GM21717 (cell line): ENCODE data around the gene SYT17.

Experiments used
- ATAC-seq: cut with Tn5 transposase; IDR thresholded peaks from one replicate; pipeline ENCODE4 v1.9.1; 2021; ENCODE audit warnings: mild to moderate bottlenecking, moderate library complexity; ENCODE audit not compliant: unreplicated experiment

SYT17 gene

DNA sequence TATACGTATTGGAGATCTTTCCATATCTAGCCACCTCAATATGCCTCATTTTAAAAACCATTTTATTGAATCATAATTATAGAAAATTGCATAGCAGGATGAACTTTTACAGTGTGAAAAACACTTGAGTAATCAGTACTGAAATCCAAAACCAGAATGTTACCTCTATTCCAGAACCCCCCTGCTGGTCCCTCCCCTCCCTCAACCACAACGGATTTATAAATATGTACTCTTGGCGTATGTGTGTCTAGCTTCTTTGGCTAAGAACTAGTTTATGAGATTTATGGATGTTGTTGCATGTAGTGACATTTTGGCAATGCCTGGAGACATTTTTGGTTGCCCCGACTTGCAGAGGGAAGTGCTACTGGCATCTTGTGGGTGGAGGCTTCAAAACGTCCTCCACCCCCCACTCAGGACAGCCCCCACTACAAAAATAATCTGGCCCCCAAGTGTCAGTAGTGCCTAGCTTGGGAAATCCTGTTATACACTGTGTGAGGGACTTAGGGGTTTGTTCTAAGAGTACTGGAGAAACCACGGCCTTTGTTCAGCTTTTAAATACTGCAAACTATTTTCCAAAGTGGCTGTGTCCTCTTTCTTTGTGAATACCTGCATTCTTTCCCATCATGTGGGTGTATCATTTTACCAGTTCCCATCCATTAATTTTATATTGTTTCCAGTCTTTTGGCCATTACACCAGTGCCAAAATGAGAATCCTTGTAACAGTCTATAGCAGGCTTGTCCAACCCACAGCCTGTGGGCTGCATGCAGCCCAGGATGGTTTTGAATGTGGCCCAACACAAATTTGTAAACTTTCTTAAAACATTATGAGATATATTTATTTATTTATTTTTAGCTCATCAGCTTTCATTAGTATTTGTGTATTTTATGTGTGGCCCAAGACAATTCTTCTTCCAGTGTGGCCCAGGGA lies 30.6 kb upstream of the SYT17 start:
- no peak for ATAC-seq

DNA sequence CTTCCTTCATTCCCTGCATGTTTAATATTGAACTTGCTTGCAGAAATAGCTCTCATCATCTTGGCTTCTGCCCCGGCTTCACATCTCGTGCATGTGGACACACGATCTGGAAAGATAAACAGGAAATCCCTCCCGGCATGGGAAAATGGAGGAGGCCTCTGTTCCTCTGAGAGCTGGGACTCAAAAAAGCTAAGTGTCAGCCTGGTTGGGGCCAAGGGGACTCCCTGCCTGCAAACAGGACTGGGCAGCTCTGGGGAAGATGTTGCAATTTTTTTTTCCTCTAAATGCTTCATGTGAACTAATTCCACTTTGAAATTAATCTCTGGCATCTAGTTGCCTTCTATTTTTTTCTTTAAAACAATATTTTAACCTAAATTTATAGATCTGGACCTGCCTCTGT lies 29.4 kb upstream of the SYT17 start:
- no peak for ATAC-seq

DNA sequence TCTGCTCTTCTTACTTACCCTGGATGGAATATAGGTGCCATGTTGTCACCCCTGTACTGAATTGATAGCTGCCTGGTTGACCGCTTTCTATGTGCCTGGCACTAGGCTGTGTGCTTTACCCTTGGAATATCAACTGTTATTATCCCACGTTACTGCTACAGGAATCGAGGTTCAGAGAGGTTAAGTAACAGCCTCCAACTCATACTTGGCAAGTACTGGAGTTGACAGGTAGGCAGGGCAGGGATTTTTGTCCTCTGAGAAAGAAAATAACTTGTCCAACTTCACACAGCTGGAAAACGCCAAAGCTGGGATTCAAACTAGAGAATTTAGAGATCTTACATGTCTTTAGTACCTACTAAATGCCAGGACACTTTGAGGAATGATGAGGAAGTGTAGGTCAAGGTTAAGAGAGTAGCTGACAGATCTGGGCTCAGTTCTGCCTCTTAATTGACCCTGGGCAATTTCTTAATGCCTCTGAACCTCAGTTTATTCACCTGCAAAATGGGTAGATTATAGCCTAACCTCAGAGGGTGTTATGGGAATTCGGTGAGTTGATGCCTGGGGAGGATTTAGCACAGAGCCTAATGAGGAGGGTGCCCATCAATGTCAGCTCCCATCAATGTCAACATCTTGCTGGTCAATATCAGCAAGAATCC lies 28.5 kb upstream of the SYT17 start:
- no peak for ATAC-seq

DNA sequence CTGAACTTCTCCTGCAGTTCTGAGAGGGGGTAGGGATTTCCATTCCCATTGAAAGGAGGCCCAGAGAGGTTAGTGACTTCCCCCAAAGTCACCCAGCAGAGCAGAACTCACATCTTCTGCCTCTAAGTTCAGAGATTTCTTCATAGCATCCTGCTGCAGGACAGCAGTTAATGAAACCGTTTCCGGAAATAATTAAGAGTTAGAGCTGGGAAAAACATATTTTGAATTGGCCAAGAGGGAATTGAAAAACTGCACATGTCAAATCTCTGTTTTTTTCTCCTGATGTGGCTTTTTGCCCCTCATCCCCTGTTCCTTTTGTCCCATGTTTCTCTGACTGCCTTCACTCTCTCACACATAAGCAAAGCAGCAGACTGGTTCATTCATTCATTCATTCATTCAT lies 27.6 kb upstream of the SYT17 start:
- no peak for ATAC-seq

DNA sequence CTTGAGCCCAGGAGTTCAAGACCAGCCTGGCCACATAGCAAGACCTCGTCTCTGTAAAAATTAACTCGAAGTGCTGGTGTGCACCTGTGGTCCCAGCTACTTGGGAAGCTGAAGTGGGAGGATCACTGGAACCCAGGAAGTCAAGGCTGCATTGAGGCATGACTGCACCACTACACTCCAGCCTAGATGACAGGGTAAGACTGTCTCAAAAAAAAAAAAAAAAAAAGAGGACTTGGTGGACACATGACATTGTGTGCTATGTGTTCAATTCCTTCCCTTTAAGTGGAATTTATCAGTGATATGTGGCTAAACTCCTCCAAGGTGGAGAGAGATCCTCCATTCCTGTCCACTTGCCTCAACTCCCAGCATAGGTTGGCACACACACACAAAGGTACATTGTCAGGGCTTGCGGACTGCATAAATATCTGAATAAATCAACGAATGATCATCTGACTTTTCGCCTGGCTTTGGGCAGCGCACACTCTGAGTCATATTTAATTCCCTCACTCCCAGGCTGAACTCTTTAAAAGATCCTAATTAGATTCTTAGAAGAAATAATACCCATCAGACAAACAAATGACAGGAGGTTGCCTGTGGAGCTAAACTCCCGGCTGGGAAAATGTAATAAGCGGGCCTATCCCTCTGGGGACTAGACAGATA lies 25.0 kb upstream of the SYT17 start:
- no peak for ATAC-seq

DNA sequence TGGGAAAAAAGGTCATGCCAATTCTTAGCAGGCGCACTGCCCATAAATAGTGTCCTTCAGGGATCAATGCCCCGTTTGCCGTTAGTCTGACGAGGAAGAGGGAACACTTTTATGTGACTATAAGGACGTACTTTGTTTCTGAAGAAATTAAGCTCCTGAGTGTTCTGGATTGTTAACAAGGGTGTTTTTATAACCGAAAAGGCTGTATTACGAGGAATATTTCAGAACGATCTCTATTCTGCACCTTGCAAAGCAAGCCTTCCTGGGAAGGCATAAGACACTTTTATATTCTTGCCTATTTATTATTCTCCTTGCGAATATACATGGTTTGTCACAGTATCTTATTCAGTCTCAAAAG lies 24.5 kb upstream of the SYT17 start:
- ATAC-seq, result no peak

DNA sequence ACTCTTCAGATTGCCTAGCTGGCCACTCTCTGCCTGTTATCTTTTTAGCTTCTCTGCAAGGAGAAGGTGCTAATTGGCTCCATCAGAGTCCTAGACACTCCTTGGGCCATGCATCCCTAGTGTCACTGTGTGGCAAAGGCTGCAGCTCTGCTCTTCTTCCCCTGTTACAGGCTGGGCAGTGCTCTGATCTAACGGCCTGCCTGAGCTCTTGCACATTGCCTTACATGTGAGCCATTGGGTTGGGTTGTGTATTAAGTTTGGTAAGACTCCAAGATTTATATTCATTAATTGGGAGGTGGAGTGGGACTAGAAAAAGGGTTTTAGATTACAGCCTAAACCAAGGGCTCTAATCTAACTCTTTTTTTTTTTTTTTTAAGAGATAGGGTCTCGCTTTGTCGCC lies 23.0 kb upstream of the SYT17 start:
- ATAC-seq, result no peak

DNA sequence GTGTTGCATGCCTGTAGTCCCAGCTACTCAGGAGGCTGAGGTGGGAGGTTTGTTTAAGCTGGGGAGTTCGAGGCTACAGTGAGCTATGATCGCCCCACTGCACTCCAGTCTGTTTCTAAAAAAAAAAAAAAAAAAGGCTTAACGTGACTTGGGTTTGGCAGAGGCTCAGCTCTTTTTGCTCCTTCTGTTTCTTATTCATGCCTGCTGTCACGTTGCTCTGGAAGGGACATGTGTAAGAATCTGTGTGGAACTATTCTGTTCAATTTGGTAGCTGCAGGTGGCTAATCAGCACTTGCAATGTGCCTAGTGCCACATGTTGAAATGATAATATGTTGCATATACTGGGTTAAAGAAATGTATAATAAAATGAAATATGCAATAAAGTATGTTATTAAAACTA lies 20.9 kb upstream of the SYT17 start:
- no peak for ATAC-seq

DNA sequence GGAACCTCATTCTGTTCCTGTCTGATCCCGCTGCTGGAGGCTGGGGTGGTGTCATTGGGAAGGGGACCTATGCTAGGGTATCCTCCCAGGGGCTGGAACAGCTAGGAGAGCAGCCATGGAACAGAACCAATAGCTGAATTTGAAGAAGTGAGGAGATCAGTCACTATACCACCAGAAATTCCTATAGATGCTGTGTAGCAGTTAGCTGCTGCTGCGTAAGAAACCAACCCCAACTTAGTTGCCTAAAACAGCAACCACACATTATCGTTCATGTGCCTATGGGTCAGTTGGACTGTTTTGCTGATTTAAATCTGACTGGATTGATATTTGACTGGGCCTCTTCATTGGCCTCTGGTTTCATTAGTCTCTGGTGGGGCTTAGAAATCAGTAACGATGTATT lies 20.4 kb upstream of the SYT17 start:
- ATAC-seq, result no peak

DNA sequence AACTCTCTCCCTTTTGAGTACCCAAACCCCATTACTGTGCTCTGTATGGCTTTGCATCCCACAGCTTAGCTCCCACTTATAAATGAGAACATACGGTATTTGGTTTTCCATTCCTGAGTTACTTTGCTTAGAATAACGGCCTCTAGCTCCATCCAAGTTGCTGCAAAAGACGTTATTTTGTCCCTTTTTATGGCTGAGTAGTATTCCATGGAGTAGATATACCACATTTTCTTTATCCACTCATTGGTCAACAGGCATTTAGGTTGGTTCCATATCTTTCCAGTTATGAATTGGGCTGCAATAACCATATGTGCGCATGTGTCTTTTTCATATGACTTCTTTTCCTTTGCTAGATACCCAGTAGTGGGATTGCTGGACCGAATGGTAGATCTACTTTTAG lies 19.9 kb upstream of the SYT17 start:
- ATAC-seq, result no peak

DNA sequence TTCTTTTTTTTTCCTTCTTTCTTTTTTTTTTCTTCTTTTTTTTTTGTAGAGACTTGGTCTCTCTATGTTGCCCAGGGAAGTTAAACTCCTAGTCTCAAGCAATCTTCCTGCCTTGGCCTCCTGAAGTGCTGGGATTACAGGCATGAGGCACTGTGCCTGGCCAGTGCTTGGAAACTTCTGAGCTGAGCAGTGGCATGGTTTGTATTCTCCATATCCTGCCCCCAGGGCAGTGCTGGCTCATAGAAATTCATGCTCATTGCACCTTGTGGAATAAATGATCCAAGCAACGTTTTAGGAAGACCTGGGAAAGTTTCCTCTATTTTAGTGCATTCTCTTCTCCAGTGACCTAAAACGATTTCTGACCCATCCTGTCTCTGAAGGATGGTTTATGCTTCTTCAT lies 16.7 kb upstream of the SYT17 start:
- no peak for ATAC-seq

DNA sequence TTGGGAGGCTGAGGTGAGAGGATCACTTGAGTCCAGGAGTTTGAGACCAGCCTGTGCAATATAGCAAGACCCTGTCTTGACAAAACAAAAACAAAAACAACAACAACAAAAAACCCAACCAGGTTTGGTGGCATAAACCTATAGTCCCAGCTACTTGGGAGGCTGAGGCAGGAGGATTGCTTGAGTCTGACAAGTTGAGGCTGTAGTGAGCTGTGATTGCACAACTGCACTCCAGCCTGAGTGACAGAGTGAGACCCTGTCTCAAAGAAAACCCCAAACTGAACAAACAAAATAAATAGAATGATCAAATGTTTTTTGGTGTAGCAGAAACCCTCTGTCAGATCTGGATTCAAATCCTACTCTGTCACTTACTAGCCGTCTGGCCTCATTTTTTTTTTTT lies 16.0 kb upstream of the SYT17 start:
- no peak for ATAC-seq

DNA sequence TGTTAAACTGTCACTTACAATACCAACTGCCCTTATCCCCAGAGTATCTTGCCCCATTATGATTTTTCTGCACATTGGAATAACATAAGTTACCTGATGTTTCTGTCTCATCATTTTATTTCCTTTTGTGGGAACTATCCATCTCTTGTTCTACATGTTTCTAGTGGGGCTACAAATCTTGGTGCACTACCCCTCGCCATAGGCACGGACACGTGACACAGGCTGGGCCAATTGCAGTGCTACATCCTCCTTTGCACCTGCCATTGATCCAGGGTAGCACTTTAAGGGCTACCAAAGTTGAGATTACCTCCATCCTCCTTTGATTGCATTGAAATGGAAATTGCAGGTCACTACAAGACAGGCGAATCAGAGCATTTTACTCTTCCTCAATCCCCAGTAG lies 14.2 kb upstream of the SYT17 start:
- ATAC-seq, result no peak

DNA sequence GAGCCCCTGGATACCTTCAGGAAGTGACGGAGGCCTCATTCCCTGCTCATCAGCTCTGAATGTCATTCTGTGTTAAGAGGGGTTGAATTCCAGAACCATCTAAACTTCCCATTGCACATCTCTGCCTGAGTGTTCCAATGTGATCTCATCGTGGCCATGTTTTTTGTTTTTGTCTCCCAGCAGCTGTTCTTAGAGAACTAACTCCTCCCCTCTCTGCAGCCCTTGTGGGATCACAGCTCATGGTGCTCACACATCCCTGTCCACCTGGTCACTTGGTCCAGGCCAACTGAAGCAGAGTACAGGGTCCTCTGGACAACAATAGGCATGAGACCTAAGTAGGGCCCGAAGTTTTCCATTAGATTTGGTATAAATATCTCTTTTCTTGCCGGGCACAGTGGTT lies 6.0 kb upstream of the SYT17 start:
- no peak for ATAC-seq

DNA sequence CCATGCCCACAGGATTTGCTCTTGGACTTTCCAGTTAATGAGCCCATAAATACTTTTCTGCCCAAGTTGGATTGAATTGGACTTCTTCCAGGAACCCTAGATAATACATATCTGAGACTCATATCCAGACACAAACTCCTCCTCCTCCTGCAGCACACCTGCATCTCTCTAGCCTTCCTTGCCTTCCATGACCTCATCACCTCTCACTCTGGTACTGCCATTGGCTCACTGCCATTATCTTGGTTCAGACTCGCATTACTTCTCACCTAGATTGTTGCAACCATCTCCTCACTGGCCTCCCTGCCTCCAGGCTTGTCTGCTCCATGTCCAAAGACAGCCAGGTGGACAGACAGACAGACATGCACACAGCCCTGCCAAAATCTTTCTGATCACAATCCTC lies 4.8 kb upstream of the SYT17 start:
- ATAC-seq, result no peak

DNA sequence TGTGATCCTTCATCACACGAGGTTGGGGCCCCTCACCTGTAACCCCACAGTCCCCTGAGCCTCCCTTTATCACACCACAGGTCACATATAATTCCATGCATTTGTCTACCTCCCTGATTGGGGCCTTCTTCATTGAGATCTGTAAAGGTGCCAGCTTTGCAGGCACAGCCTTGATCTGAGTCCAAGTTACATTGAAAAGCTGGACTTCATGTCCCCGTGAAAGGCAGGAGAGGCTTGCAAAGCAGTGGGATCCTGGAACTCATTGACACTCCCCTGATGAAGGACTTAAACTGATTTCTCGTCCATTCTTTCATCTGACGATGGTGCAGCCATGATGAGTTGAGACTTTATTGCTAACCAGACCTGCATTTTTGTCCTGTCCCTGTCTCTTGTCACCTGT lies 3.8 kb upstream of the SYT17 start:
- ATAC-seq, result no peak

DNA sequence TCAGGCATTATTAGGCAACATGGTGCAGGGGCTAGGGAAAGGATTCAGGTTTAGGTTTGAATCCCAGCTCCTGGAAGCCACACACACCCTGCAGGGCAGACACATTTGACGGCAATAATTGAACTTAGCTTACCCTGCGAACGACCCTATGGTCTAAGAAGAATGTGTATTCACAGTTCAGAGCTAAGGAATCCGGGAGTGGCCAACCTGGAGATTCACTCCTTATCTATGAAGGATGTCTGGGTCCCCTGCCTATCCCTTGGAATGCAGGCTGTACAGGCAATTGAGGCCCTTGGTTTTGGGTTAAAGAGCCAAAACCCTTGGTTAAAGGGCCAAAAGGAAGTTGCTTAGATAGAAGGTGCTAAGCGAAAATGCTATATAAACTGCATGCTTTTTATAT lies 2.9 kb upstream of the SYT17 start:
- no peak for ATAC-seq

DNA sequence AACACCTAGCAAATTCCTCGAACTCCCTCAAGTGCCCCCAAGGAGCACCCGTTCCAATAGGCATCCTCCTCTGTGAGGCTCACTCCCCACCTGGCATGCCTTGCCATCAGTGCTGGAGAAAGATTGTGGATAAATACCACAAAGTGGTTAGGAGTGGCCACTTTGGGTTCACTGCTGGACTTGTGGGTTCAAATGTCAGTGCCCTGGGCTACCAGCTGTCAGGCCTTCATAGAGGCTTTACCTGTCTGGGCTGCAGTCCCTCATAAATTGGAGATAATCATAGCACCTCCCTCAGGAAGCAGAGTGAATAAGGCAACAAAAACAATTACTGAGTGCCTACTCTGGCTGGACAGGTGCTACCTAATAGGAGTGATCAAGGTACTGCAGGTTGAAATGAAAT lies 1.5 kb upstream of the SYT17 start:
- ATAC-seq, result no peak

DNA sequence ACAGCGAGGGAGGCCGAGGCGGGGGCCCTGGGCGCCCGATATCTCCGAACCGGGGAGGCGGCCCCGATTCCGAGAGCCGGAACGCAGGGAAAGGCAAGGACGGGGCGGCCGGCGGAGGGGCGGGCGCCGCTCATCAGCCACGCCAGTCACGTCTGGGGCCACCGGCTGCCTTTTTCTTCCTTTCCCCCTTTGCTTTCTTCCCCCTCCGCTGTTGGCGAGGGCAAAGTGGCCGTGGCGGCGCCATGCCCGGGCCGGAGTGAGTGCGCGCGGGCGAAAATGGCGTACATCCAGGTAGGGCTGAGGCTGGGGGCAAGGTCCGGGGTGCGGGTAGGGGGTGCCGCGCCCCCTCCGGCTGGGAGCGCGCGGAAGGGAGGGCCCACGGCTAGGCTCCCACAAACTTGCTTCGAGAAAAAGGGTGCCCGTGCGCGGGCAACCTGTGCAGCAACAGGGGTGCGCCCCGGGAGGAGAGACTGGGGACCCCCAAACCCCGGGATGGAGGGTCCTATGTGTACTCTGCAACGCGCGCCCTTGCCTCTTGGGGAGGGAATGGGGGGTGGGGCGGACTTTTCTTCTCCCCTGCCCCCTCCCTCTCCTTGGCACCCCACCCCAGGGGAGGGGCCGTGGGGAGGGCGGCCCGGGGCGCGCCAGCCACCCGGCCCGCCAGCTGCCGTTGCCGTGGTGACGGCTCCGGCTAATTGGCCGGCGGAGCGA lies 486 bp downstream of the SYT17 start:
- ATAC-seq, result no peak

DNA sequence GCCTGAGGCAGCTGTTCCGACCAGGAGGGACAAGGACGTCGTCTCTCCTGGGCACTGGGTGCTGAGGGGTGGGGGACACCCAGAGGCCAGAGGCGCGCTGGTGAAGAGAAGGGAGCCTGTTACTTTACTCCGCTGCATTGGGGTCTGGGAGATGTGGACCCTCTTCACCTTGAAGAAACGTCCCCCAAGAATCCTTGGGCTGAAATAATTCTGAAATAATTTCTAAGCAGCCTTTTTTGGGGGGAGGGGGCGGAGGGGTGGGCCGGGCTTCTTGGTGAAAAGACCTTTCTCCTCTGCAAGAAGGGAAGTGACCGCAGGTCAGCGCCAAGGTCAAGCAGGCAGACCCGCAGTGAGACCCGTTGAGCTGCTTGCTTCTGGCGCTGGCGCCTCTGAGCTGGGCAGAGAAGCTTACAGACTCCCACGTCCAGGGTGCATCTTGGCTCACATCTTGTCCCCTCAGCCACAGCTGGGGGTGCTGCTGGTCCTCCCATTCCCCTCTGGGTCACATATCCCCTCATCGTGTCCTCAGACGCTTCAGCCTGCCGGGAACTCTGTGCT lies 1.1 kb downstream of the SYT17 start:
- no peak for ATAC-seq

DNA sequence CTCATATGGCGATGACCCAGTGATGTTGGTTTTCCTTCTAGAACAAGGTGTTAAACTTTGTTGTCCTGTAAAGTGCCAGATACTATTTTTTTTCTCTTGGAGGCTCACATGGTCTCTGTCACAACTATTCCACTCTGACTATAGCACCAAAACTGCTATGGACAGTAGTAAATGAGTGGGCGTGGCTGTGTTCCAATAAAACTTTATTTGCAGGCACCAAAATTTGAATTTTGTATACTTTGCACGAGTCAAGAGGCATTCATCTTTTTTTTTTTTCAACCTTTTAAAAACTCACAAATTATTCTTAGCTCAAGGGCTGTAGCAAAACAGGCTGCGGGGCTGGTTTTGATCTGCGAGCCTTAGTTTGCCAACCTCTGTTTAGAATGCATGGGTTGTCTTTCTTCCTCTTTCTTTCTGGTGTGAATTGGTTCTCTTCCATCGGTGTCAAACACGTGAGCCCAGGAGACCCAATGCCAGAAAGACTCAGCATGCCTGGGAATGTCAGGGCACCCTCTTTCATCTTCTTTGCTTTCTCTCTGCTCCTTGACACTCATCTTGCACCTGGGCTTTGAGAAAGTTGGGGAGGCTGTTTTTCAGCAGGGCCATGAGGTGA lies 2.1 kb downstream of the SYT17 start:
- ATAC-seq, result no peak
